Thyroid gland (tissue), 4 donors: ENCODE results near the gene RAB1B. TPM values are rescaled to one million over a fixed set of nuclear protein-coding genes. Genes with fewer than 3 reads are reported as not detected.
A peak's percentile ranks its signal among the peaks of the same experiment; 100 is the strongest.

ENCODE experiments used
- DNase-seq, 2 donors: peaks; one replicate each; pipeline ENCODE4 v3.0.0-alpha.2; 2019
- H3K27ac ChIP-seq, 3 donors: fragments of 200-600 bp; sonication (generic); 1 replicate in 2 of 3; 2 replicates in 1 of 3; pipeline ENCODE4 v1.5.1; 2016 to 2019; ENCODE audit warnings: mild to moderate bottlenecking in 1 of 3, moderate library complexity in 1 of 3
- H3K27me3 ChIP-seq: fragments of 200-600 bp; sonication (generic); one replicate; pipeline ENCODE4 v1.5.1; 2019
- H3K36me3 ChIP-seq, 2 donors: fragments of 200-600 bp; sonication (generic); one replicate each; pipeline ENCODE4 v1.5.1; 2016 to 2019
- H3K4me1 ChIP-seq, 2 donors: fragments of 200-600 bp; sonication (generic); one replicate each; pipeline ENCODE4 v1.5.1; 2017 to 2019
- H3K4me3 ChIP-seq, 3 donors: fragments of 200-600 bp; sonication (generic); replicated peaks in 1 of 3; 1 replicate in 2 of 3; 2 replicates in 1 of 3; pipeline ENCODE4 v1.5.1; 2016; ENCODE audit warnings: mild to moderate bottlenecking in 1 of 3
- H3K9me3 ChIP-seq: fragments of 200-600 bp; sonication (generic); one replicate; pipeline ENCODE4 v1.5.1; 2017
- CTCF ChIP-seq, 6 experiments: fragments of 200-600 bp in 3 of 6; fragments of 450-650 bp in 3 of 6; sonication (generic) in 3 of 6; IDR thresholded peaks; one replicate each; pipeline ENCODE4 v1.5.1; 2016 to 2019; ENCODE audit warnings: antibody characterized with exemption in 6 of 6, mild to moderate bottlenecking in 2 of 6, inconsistent platforms in 1 of 6, moderate library complexity in 1 of 6
- POLR2A ChIP-seq, 2 donors: fragments of 450-650 bp; IDR thresholded peaks; one replicate each; pipeline ENCODE4 v1.6.1; 2017; ENCODE audit warnings: antibody characterized with exemption in 2 of 2, mild to moderate bottlenecking in 2 of 2, moderate library complexity in 1 of 2
- WGBS, 2 donors: methylation state at CpG; one replicate each; pipeline ENCODE4 v1.1.5; 2017; 5-methylcytosine and 5-hydroxymethylcytosine counted together
- intact Hi-C: fragments of 100-400 bp; cut with DNase I; formaldehyde crosslinking; loops from one replicate; pipeline ENCODE4 v1.15.1; 2023
- total RNA-seq, 4 donors: library from RNA; depleted of rRNA; stranded (reverse); fragments of >200 nt; gene quantifications; one replicate each; pipeline ENCODE4 v1.2.3, GENCODE V29; 2016

RAB1B gene
- total RNA-seq, 4 donors from 2014 or later, result 122 to 166 (median 130) TPM

GRCh38 chr11:66321606-66322005 is 53.2 kb downstream of the RAB1B start:
- WGBS, 2 donors, result 92 to 94% methylated on average over 4 of the region's 4 CpGs
- intact Hi-C loops, result no loop called here
- H3K4me3 ChIP-seq, result no peak overlapping the region
- H3K36me3 ChIP-seq, result no peaks in the 10 kb centered on the region
- H3K4me1 ChIP-seq, result peaks cover 0 to 25% of the 10 kb centered on the region in 2 donors
- no peaks in the 10 kb centered on the region for H3K27me3 ChIP-seq
- no peak for TF ChIP-seq POLR2A (IDR thresholded peaks at IDR 0.05)
- no peak for TF ChIP-seq CTCF (IDR thresholded peaks at IDR 0.05)
- H3K9me3 ChIP-seq, result no peaks in the 10 kb centered on the region
- DNase-seq, result no peak
- H3K27ac ChIP-seq, result peak overlapping the region in 1 of 3 donors; percentile 10

GRCh38 chr11:66322732-66323427 is 54.4 kb downstream of the RAB1B start:
- peaks cover 0 to 24% of the 10 kb centered on the region in 2 donors for H3K4me1 ChIP-seq

GRCh38 chr11:66323684-66324083 is 55.2 kb downstream of the RAB1B start:
- Histone ChIP-seq H3K27me3 (no peaks in the 10 kb centered on the region), H3K27ac (no peak overlapping the region), H3K36me3 (no peaks in the 10 kb centered on the region), H3K9me3 (no peaks in the 10 kb centered on the region), H3K4me1 (peaks cover 0 to 27% of the 10 kb centered on the region in 2 donors), H3K4me3 (no peak overlapping the region)
- no peak for TF ChIP-seq CTCF (IDR thresholded peaks at IDR 0.05)
- TF ChIP-seq POLR2A (IDR thresholded peaks at IDR 0.05), result no peak
- no peak for DNase-seq
- intact Hi-C loops, result no loop called here
- 92 to 98% methylated on average over 1 of the region's 1 CpG for WGBS, 2 donors

More at GRCh38 chr11:66322732-66323427, 54.4 kb downstream of the RAB1B start:
- no peaks in the 10 kb centered on the region for H3K9me3 ChIP-seq
- no peak overlapping the region for H3K27ac ChIP-seq
- H3K36me3 ChIP-seq, result no peaks in the 10 kb centered on the region
- peak; percentile 13 to 19 for DNase-seq
- intact Hi-C loops, result no loop called here
- TF ChIP-seq CTCF (IDR thresholded peaks at IDR 0.05), result no peak
- TF ChIP-seq POLR2A (IDR thresholded peaks at IDR 0.05), result no peak
- no peak overlapping the region for H3K4me3 ChIP-seq
- no peaks in the 10 kb centered on the region for H3K27me3 ChIP-seq
- 79 to 82% methylated on average over 11 of the region's 11 CpGs for WGBS, 2 donors

- Histone ChIP-seq H3K4me3 (no peak overlapping the region), H3K27me3 (no peaks in the 10 kb centered on the region), H3K36me3 (no peaks in the 10 kb centered on the region), H3K9me3 (no peaks in the 10 kb centered on the region), H3K4me1 (peaks cover 0 to 28% of the 10 kb centered on the region in 2 donors), H3K27ac (no peak overlapping the region)
- no peak for DNase-seq
- 55 to 76% methylated on average over 10 of the region's 10 CpGs for WGBS, 2 donors
- TF ChIP-seq CTCF (IDR thresholded peaks at IDR 0.05) (no peak), POLR2A (IDR thresholded peaks at IDR 0.05) (no peak)
- intact Hi-C loops, result no loop called here
These were observed 56.2 kb downstream of the RAB1B start for GRCh38 chr11:66324664-66325063.

- intact Hi-C loops, result no loop called here
- no peak overlapping the region for H3K4me3 ChIP-seq
- 67 to 86% methylated on average over 2 to 3 of the region's 8 CpGs for WGBS, 2 donors
- no peak for DNase-seq
- H3K9me3 ChIP-seq, result no peaks in the 10 kb centered on the region
- peak overlapping the region in 1 of 3 donors; percentile 41 for H3K27ac ChIP-seq
- TF ChIP-seq CTCF (IDR thresholded peaks at IDR 0.05) (no peak), POLR2A (IDR thresholded peaks at IDR 0.05) (no peak)
- no peaks in the 10 kb centered on the region for H3K27me3 ChIP-seq
- no peaks in the 10 kb centered on the region for H3K36me3 ChIP-seq
- peaks cover 0 to 28% of the 10 kb centered on the region in 2 donors for H3K4me1 ChIP-seq
These were observed 56.8 kb downstream of the RAB1B start for GRCh38 chr11:66325263-66325671.
